ENCODE measurements around the gene ATP11A. TPM values are rescaled to one million over a fixed set of nuclear protein-coding genes. Genes with fewer than 3 reads are reported as not detected.
"Not testable (repeated sequence)": the region's sequence is repeated elsewhere in the genome, so short reads cannot be mapped to it uniquely, and the experiment has no call there.

The ATP11A gene
- total RNA-seq, 1 experiment from 2014 or later: 8.8 TPM

- DNase-seq (ENCODE audit: low spot score): no peak
Measured at GRCh38 chr13:112857914-112858490, 168.2 kb downstream of the ATP11A start.

- DNase-seq (ENCODE audit: low spot score): no peak
Measured at GRCh38 chr13:112859128-112859816, 169.4 kb downstream of the ATP11A start.

DNA sequence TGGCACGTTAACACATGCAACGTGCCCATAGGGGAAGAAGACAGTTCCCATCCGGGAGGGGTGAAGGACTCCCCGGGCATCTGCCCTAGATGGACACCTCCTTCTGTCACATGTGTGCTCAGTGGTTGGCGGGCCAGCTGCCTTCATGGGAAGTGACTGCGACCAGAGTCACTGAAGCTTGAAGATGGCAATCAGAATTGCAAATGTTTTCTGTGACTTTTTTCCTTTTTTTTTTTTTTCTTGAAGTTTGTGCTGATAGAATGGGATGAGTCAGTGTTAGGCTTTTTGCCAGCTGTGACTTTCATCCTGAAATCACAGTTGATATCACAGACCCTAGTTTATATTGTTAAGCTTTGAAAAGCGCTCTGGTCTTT, 170.0 kb downstream of the ATP11A start:
- peak; percentile 81 for DNase-seq (ENCODE audit: low spot score)

DNA sequence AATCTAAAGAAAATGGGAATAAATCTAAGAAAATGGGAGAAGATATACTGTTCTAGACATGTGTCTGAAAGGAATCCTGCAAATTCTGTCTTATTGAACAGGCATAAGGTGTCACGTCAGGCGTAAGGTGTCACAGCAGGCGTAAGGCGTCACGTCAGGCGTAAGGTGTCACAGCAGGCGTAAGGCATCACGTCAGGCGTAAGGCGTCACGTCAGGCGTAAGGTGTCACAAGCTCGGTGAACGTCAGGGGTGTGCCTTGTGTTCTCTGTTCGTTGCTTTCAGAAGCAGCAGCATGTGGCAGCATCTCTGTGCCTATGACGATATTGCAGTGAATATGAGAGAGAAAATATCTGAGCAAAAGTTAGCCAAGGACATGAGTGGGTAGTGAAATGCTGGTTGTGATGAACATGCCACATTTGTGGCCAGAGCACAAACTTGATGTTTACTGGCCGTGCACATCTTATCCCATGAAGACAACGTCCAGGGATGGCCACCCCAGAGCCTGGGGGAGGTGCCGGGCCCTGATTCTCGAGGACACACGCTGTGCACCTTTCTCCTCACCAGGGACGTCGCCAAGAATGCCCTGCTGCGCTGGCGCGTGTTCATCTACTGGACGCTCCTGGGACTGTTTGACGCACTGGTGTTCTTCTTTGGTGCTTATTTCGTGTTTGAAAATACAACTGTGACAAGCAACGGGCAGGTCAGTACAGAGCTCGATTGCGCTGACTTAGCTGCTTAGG, 172.2 kb downstream of the ATP11A start:
- no peak for DNase-seq (ENCODE audit: low spot score)

DNA sequence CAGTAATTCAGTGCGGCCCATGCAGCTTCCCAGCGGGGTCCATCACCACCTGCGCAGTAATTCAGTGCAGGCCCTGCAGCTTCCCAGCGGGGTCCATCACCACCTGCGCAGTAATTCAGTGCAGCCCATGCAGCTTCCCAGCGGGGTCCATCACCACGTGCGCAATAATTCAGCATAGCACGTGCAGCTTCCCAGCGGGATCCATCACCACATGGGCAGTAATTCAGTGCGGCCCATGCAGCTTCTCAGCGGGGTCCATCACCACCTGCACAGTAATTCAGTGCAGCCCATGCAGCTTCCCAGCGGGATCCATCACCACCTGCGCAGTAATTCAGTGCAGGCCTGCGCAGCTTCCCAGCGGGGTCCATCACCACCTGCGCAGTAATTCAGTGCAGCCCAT, 173.5 kb downstream of the ATP11A start:
- DNase-seq (ENCODE audit: low spot score): not testable (repeated sequence)

- DNase-seq (ENCODE audit: low spot score): not testable (repeated sequence)
Measured at GRCh38 chr13:112865478-112865877, 175.6 kb downstream of the ATP11A start.

GRCh38 chr13:112867301-112867711, 177.5 kb downstream of the ATP11A start:
- DNase-seq (ENCODE audit: low spot score): no peak

- DNase-seq (ENCODE audit: low spot score): no peak
Measured at GRCh38 chr13:112868308-112868707, 178.5 kb downstream of the ATP11A start.

DNA sequence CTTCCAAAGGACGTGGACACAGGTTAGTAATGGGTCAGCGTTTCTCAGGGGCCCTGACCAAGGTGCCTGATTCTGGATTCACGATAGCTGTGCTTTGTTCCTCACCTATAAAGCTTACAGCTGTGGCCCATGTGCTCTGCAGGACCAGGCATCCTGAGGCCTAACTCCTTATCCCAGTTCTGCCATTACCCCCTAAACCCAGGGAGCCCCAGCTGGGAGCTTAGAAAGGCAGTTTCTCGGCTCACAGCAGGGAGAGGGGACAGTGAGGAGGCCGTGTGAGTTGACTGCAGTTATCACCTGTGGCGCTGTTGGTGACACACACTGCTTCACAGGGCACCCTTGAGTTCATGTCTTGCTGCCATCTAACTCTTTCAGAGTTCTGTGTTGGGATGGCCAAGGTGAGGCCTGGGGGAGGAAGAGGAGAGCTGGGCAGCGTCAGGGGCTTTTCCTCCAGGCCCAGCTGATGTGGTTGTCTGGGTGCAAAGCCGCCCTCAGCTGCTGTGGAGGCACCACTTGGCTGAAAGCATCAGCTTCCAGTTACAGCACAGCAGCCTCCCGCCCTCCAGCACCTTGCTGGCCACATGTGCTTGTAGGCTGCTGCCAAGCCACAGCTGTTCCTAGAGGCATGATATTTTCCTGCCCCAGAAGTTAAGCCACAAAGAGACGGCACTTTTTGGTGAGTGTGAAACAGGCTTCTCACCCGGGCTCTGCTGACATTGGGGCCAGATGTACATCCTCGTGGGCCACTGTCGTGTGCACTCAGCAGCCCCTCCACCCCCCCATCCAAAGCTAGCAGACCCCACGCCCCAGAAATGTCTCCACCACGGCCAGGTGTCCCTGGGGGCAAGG, 179.6 kb downstream of the ATP11A start:
- DNase-seq (ENCODE audit: low spot score): no peak

GRCh38 chr13:112870051-112870331, 180.2 kb downstream of the ATP11A start:
- DNase-seq (ENCODE audit: low spot score): no peak

DNA sequence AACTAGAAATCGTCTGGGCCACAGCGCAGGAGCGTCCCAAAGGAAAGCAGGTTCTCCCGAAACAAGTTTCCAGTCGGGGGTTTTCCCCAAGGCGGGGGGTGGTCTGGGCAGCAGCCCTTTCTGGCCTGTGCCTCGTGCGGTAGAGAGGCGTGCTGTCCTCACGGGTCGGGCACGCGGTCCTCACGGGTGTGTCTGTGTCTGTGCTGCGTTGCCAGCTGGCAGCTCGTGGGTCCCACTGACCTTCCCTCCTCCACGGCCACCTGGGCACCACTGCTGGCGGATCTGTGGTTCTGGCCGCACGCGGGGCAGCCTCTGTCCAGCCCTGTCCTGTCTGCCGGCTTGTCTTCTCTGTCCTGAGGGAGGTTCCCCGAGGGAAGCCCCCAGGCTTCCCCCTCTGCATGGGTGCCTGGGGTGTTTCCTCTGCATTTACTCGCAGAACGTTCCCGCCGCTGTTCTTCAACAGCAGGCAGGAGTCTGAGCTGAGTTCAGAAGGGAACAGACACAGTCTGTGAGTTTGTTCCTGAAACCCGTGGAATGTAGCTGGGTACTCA, 181.0 kb downstream of the ATP11A start:
- DNase-seq (ENCODE audit: low spot score): no peak

DNA sequence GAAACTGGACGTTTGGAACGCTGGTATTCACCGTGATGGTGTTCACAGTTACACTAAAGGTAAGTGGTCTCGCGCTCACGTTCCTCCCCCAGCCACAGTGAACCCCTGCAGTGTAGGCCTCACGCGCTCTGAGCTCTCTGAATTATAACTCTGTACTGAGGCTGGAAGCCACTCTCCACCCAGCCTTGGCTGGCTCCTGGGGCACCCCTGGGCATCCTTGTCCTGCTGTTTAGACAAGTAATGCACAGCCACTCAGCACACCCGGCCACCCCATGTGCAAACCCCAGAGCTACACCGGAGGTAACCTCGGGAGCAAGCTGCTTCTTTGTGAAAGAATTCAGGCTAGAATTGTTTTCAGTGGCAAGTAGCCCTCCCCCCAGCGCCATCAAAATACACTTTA, 181.9 kb downstream of the ATP11A start:
- no peak for DNase-seq (ENCODE audit: low spot score)

DNA sequence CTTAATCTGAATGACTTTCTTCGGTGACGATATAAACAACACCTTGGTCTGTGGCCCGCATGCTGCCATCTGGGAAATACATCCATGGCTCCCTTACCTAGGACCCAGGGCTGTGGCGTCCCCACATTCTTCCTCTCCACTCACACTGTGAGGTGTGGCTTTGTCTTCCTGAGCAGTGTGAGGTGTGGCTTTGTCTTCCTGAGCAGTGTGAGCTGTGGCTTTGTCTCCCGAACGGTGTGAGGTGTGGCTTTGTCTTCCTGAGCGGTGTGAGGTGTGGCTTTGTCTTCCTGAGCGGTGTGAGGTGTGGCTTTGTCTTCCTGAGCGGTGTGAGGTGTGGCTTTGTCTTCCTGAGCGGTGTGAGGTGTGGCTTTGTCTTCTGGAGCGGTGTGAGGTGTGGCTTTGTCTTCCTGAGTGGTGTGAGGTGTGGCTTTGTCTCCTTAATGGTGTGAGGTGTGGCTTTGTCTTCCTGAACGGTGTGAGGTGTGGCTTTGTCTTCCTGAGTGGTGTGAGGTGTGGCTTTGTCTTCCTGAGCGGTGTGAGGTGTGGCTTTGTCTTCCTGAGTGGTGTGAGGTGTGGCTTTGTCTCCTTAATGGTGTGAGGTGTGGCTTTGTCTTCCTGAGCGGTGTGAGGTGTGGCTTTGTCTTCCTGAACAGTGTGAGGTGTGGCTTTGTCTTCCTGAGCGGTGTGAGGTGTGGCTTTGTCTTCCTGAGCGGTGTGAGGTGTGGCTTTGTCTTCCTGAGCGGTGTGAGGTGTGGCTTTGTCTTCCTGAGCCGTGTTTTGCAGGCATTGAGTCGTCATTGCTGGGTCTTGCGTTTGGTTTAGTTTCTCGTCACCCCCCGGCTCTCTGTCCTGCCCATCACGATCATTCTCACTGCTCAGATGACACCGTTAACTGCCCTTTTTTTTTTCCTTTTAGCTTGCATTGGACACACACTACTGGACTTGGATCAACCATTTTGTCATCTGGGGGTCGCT, 183.1 kb downstream of the ATP11A start:
- DNase-seq (ENCODE audit: low spot score): not testable (repeated sequence)

DNA sequence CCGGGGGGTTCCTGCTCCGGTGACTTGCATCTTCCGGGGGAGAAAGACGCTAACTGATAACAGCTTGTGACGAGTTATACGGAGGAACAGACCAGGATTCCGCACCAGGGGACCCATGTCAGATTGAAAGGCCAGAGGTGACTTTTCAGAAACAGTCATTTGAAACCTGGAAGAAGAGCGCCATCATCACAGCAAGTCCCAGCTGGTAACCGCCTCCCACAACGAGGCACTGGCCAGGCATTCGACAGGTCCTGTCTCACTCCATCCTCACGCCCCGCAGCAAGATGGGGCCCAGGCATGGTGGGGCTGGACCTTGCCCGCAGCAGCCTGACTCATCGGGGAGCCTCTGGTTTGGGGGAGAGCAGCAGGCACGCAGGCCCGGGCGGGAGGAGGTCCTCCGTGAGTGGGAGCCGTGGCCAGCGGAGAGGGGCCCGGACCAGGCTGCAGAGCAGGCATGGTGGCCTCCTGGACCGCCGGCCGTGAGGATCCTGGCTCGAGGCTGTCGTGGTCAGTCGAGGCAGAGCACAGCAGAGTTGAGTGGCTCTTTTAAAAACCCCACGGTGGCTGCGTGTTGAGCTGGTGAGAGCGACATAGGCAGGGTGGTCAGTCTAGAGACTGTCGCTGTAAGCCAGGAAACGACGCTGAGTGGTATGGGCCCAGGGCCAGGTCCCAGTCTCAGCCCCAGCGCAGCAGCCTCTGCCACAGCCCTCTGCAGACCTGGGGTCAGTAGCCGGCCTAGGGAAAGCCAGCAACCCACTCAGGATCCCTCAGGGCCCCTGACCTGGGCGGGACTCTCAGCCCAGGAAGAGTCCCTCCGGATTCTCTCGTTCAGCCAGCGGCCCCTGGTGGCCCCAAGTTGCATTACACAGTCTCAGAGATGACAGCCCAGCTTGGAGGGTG, 184.3 kb downstream of the ATP11A start:
- peak; percentile 60 for DNase-seq (ENCODE audit: low spot score)

GRCh38 chr13:112874751-112875300, 185.0 kb downstream of the ATP11A start:
- DNase-seq (ENCODE audit: low spot score): no peak

GRCh38 chr13:112875627-112876026, 185.8 kb downstream of the ATP11A start:
- DNase-seq (ENCODE audit: low spot score): no peak

GRCh38 chr13:112876305-112877000, 186.6 kb downstream of the ATP11A start:
- DNase-seq (ENCODE audit: low spot score): no peak

DNA sequence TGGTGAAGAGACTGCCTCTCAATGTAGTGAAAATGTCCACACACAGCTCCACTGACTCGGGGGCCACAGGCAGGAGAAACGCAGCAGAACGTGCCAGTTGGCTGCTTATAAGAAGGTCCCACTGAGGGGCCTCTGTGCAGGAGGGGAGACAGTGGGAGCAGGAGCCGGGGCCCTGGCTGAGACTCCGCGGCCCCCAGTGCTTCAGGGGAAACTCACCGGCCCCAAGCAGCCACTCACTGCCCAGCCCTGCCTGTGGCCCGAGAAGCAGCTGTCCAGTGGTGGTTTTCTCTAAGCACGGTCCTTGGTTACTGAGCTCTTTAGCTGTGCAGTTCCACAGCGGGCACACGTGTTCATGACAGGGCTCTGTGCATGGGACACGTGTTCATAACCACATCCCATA, 187.2 kb downstream of the ATP11A start:
- DNase-seq (ENCODE audit: low spot score): no peak

- no peak for DNase-seq (ENCODE audit: low spot score)
Measured at GRCh38 chr13:112877539-112877938, 187.7 kb downstream of the ATP11A start.

Measured in A172 (cell line).